Measurements from ENCODE around the gene FUZ.

The FUZ gene

DNA sequence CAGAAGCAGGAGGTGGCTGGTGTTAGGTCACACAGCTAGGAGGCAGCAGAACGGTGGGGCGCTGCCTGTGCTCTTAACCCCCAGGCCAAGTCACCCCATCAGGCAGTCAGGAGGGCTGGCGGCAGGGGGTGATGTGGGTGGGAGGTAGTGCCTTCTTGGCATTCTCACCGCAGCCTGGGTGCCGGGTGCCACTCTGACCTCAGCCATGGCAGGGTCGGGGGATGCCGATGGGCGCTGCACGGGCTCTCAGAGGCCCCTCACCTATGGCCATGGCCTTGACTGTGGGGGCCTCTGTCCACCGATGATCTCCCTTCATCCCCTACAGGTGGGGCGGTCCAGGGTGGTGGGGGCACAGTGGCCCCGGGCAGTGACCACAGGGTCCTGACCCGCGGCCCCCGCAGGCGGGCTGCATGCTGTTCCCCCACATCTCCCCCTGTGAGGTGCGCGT, 43.5 kb upstream of the FUZ start:
- peaks cover 59% of the 10 kb centered on the region for H3K36me3 ChIP-seq (ENCODE audit: insufficient read depth, low read length)

DNA sequence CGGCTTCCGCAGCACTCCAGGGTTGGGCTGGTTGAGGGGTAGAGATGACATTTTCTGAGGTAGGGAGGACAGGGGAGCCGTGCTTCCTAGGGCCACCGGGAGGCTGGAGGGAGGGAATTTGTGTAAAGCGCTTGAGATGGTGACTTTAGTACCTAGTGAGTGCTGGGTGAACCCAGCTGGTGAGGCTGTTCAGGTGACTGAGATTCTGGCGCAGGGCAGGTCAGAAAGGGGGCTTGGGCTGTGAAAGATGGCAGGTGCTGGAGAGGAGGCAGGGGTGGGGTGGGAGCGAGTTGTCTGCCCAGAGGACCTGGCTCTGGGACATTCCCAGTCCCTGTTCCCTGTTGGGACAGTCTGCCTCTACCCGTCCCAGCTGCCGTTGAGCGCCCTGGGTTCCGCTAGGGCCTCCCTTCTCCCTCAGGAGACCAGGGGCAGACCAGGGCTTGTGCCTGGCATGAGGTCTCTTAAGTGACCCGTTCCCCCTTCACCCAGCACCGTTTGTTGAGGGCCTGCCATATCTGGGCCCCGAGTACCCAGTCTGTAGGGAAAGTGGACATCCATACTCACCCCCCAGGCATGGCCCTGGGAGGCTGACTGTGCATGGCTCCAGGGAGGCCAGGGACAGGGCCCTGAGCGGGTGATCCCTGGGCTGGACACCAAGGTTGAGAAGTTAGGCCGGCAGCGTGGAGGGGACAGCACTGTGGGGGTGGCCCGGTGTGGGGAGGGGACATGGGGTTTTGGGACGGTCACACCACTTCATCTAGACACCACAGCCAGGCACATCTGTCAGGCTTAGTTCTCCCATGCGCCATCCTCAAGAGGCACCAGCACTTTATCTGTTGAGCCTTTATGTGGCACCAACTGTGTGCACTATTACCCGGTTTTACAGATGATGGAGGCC, 42.8 kb upstream of the FUZ start:
- Histone ChIP-seq H3K4me3 (ENCODE audit: low read length) (no peak overlapping the region), H3K36me3 (ENCODE audit: insufficient read depth, low read length) (peaks cover 53% of the 10 kb centered on the region)

More for the DNA sequence above, 43.5 kb upstream of the FUZ start:
- Histone ChIP-seq H3K27me3 (ENCODE audit: control insufficient read depth, insufficient read depth, low read length) (no peaks in the 10 kb centered on the region), H3K4me2 (ENCODE audit: low read length) (no peak overlapping the region), H3K9ac (ENCODE audit: low read depth, low read length) (no peak overlapping the region), H3K4me3 (ENCODE audit: low read length) (no peak overlapping the region), H3K4me1 (ENCODE audit: control insufficient read depth, insufficient read depth, low read length) (peaks cover 45% of the 10 kb centered on the region), H3K9me3 (replicated peaks; ENCODE audit: low read length) (no peaks in the 10 kb centered on the region)

DNA sequence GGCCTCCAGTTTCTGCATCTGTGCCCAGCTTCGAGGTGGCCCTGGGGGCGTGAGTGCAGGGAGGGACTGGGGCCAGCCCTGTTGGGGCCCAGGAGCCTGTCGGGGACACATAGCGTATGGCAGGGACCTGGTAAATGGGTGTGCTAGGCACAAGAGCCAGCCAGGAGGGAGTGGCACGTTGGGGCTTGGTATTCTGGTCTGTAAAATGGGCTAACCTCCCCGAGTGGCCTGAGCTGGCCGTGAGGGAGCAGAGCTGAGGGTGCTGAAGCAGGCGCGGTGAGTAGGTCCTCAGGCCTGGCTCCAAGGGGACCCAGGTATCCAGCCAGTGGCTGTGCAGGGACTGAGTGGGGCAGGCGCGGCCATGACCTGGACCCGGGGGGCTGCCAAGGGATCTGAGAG, 42.2 kb upstream of the FUZ start:
- H3K4me3 ChIP-seq (ENCODE audit: low read length): no peak overlapping the region
- H3K4me2 ChIP-seq (ENCODE audit: low read length): no peak overlapping the region
- peaks cover 47% of the 10 kb centered on the region for H3K36me3 ChIP-seq (ENCODE audit: insufficient read depth, low read length)
- H3K4me1 ChIP-seq (ENCODE audit: control insufficient read depth, insufficient read depth, low read length): peaks cover 41% of the 10 kb centered on the region
- H3K9me3 ChIP-seq (replicated peaks; ENCODE audit: low read length): no peaks in the 10 kb centered on the region
- H3K9ac ChIP-seq (ENCODE audit: low read depth, low read length): no peak overlapping the region
- no peaks in the 10 kb centered on the region for H3K27me3 ChIP-seq (ENCODE audit: control insufficient read depth, insufficient read depth, low read length)

More for the DNA sequence above, 42.8 kb upstream of the FUZ start:
- H3K9me3 ChIP-seq (replicated peaks; ENCODE audit: low read length): no peaks in the 10 kb centered on the region
- no peak overlapping the region for H3K9ac ChIP-seq (ENCODE audit: low read depth, low read length)
- no peak overlapping the region for H3K4me2 ChIP-seq (ENCODE audit: low read length)
- H3K4me1 ChIP-seq (ENCODE audit: control insufficient read depth, insufficient read depth, low read length): peaks cover 43% of the 10 kb centered on the region
- no peaks in the 10 kb centered on the region for H3K27me3 ChIP-seq (ENCODE audit: control insufficient read depth, insufficient read depth, low read length)

DNA sequence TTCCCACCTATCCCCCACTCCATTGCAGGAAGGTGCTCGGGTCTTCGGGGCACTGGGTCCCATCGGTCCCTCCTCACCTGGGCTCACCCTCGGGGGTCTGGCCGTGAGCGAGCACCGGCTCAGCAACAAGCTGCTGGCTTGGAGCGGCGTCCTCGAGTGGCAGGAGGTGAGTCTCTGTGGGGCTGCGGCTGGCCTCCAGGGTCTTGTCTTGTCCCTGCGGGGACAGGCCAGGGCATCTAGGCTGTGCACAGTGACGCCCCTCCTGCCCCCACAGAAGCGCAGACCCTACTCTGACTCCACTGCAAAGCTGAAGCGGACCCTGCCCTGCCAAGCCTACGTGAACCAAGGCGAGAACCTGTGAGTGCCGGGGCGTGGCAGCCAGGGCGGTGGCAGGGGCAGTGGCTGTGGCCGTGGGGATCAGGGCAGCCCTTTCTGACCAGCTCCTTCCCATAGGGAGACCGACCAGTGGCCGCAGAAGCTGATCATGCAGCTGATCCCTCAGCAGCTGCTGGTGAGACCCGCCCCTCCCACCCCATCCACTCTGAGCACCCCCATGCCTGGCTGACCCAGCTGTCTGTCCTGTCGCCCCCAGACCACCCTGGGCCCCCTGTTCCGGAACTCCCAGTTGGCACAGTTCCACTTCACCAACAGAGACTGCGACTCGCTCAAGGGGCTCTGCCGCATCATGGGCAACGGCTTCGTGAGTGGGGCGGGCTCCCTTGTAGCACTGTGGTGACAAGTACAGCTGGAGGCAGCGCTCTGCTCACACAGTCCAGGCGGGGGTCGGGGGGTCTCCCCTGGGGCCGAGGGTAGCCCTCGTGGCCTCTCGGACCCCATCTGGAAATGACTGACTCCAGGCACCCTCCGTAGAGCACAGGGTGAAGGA, 41.5 kb upstream of the FUZ start:
- no peak overlapping the region for H3K9ac ChIP-seq (ENCODE audit: low read depth, low read length)
- H3K27me3 ChIP-seq (ENCODE audit: control insufficient read depth, insufficient read depth, low read length): no peaks in the 10 kb centered on the region
- peaks cover 45% of the 10 kb centered on the region for H3K36me3 ChIP-seq (ENCODE audit: insufficient read depth, low read length)

DNA sequence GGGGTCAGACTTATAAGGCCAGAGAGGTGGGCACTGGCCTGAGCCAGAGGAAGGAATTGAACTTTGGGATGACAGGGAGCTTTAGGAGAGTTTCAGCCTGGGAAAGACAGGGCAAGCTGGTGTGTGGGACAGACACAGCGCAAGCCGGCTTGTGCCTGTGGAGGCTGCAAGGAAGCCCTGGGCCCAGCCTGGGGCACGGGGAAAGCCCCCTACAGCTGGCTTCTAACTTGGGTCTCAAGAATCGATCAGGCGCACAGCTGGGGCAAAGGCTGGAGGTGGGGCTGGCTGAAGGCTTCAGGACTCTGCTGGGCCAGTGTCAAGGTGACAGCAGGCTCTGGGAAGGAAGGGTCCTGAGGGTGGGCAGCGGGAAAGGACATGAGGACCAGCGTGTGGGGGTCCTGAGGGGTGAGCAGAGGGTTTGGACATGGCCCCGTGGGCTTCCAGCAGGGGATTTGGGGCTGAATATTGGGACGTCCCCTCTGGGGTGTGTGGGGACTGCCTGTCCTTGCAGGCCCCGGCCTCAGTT, 40.8 kb upstream of the FUZ start:
- Histone ChIP-seq H3K4me2 (ENCODE audit: low read length) (peak overlapping the region; percentile 19), H3K27me3 (ENCODE audit: control insufficient read depth, insufficient read depth, low read length) (no peaks in the 10 kb centered on the region), H3K4me1 (ENCODE audit: control insufficient read depth, insufficient read depth, low read length) (peaks cover 34% of the 10 kb centered on the region), H3K9ac (ENCODE audit: low read depth, low read length) (no peak overlapping the region), H3K36me3 (ENCODE audit: insufficient read depth, low read length) (peaks cover 44% of the 10 kb centered on the region), H3K4me3 (ENCODE audit: low read length) (no peak overlapping the region), H3K9me3 (replicated peaks; ENCODE audit: low read length) (no peaks in the 10 kb centered on the region)

More for the DNA sequence above, 41.5 kb upstream of the FUZ start:
- Histone ChIP-seq H3K4me2 (ENCODE audit: low read length) (no peak overlapping the region), H3K4me3 (ENCODE audit: low read length) (no peak overlapping the region), H3K9me3 (replicated peaks; ENCODE audit: low read length) (no peaks in the 10 kb centered on the region), H3K4me1 (ENCODE audit: control insufficient read depth, insufficient read depth, low read length) (peaks cover 40% of the 10 kb centered on the region)

DNA sequence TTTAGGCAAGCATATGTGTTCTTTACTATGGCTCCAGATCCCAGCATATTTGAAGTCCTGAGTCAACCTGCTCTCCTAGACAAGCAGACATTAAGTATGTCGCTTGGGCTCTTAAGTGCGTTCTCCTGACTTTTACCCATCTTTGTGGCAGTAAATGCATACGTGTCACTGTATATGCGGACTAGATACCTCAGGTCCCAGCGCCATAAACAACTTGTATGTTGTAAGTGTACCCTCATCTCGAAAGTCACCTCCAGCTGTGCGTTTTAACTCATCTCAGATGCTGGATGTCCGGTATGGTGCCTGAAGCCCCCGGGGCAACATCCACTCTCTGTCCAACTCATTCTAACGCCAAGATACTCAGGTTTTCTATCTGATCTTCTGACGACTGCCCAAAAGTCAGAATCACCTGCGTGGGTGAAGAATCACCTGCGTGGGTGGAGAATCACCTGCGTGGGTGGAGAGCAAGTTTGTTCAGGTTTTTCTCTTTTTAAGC, 39.6 kb upstream of the FUZ start:
- Histone ChIP-seq H3K36me3 (ENCODE audit: insufficient read depth, low read length) (peaks cover 32% of the 10 kb centered on the region), H3K9ac (ENCODE audit: low read depth, low read length) (peak overlapping the region; percentile 56), H3K4me2 (ENCODE audit: low read length) (peak overlapping the region; percentile 99), H3K4me3 (ENCODE audit: low read length) (peak overlapping the region; percentile 85), H3K27me3 (ENCODE audit: control insufficient read depth, insufficient read depth, low read length) (no peaks in the 10 kb centered on the region), H3K9me3 (replicated peaks; ENCODE audit: low read length) (no peaks in the 10 kb centered on the region), H3K4me1 (ENCODE audit: control insufficient read depth, insufficient read depth, low read length) (peaks cover 32% of the 10 kb centered on the region)

DNA sequence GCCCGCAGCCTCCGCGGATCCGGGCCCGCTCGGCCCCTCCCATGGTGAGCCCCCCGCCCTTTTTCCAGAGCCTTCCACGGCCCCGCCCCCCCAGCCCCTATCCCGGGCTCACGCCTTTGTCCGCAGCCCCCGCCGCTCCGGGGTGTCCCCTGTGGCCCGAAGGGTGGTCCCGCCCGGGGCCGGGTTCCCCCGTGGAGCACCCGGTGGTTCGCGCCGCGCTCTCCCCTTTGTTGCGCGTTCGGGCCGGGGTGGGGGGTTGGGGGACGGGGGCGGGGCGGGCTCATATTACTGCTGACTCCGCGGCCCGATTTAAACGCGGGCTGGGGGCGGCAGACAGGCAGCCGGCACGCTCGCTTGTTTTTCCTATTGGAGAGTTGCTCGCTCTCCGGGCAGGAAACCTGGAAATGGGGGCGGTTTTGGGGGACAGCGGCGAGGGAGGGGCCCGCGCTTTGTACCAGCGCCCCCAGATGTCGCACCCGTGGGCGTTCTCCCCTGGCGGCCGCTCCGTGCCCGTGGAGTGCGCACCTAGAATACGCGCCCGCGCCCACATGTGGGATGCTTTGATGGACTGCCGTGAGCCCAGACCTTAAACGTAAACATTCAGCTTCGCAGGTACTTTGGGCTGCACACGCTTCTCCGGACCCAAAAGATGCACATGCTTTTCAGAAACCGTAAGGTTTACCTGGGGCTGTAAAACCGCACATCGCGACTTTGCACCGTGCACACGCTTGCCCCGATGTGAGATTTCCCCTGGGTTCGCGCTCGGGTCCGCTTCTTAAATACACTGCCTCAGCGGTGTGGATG, 38.6 kb upstream of the FUZ start:
- Histone ChIP-seq H3K27me3 (ENCODE audit: control insufficient read depth, insufficient read depth, low read length) (no peaks in the 10 kb centered on the region), H3K36me3 (ENCODE audit: insufficient read depth, low read length) (peaks cover 24% of the 10 kb centered on the region), H3K9ac (ENCODE audit: low read depth, low read length) (peak overlapping the region; percentile 97), H3K4me3 (ENCODE audit: low read length) (peak overlapping the region; percentile 85), H3K4me1 (ENCODE audit: control insufficient read depth, insufficient read depth, low read length) (peaks cover 27% of the 10 kb centered on the region), H3K4me2 (ENCODE audit: low read length) (peak overlapping the region; percentile 99), H3K9me3 (replicated peaks; ENCODE audit: low read length) (no peaks in the 10 kb centered on the region)

DNA sequence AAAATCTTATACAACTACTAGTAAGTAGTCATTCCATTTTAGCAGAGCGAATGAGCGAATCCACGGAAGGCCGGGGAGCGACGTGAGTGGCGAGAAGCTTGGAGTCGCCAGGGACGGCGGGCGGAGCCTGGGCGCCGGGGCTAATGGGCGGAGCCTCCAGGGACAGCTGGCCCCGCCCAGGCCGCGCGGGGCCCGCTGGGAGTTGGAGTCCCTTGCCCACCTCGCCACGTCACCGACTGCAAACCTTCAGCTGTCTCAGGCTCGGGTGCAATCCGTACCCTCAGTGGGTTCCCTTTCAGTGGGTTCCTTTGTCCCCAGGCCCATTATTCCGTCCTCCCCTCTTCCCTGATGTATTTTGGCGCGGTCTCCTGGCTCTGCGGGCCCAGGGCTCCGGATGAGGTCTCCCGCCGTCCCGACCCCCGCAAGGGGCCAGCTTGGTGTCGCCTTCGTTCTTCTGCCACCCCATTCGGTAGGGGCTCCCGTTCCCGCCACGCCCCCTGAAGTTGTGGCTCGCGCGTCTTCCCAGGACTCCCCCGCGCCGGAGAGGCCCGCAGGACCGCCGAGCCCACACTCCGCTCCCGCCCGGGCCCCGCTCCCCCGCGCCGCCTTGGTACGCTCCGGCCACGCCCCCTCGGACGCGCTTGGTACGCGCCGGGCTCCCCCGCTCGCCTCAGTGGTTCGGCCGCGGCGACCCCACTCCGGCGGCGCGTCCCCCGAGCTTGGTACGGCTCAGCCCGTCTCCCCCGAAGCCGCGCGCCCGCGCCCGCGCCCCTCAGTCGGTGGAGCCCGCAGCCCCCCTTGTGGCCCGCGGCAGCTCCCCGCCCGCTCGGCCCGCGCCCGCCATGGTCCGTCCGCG, 37.6 kb upstream of the FUZ start, which contains the start of gene PTOV1:
PTOV1 (plus strand) TSS at position 673 of the 856 bp plus-strand sequence.
- Histone ChIP-seq H3K27me3 (ENCODE audit: control insufficient read depth, insufficient read depth, low read length) (no peaks in the 10 kb centered on the region), H3K9ac (ENCODE audit: low read depth, low read length) (peak within 1 kb of the TSS; percentile 97), H3K4me2 (ENCODE audit: low read length) (peak within 1 kb of the TSS; percentile 99), H3K4me1 (ENCODE audit: control insufficient read depth, insufficient read depth, low read length) (peaks cover 27% of the 10 kb centered on the region), H3K9me3 (replicated peaks; ENCODE audit: low read length) (no peaks in the 10 kb centered on the region), H3K36me3 (ENCODE audit: insufficient read depth, low read length) (peaks cover 14% of the 10 kb centered on the region), H3K4me3 (ENCODE audit: low read length) (peak within 1 kb of the TSS; percentile 85)

DNA sequence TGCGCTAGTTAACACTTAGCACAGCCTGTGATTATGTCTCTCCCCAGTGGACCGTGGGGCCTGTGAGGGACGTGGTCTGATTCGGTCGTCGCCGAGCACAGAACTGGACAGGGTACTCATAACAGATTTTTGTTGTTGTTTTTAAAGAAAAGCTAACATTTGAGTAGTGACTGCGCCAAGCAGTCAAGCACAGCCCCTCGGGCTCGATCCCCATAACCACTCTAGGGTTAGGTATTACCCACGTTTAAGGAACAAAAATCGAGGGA, 37.1 kb upstream of the FUZ start:
- H3K36me3 ChIP-seq (ENCODE audit: insufficient read depth, low read length): peaks cover 9% of the 10 kb centered on the region
- peak overlapping the region; percentile 85 for H3K4me3 ChIP-seq (ENCODE audit: low read length)
- H3K9ac ChIP-seq (ENCODE audit: low read depth, low read length): peak overlapping the region; percentile 97
- no peaks in the 10 kb centered on the region for H3K9me3 ChIP-seq (replicated peaks; ENCODE audit: low read length)
- peak overlapping the region; percentile 89 for H3K4me2 ChIP-seq (ENCODE audit: low read length)
- no peaks in the 10 kb centered on the region for H3K27me3 ChIP-seq (ENCODE audit: control insufficient read depth, insufficient read depth, low read length)
- peaks cover 27% of the 10 kb centered on the region for H3K4me1 ChIP-seq (ENCODE audit: control insufficient read depth, insufficient read depth, low read length)

Data from skeletal muscle satellite cell (primary cell).